HEK293T (cell line): ENCODE data around the gene SYNJ1.

ENCODE experiments used
- BHLHE40 ChIP-seq: fragments of 450-650 bp; IDR thresholded peaks from 2 replicates; pipeline ENCODE4 v1.6.1; 2016; ENCODE audit warnings: mild to moderate bottlenecking, moderate library complexity, borderline replicate concordance
- FOXM1 ChIP-seq: fragments of 450-650 bp; IDR thresholded peaks from 2 replicates; pipeline ENCODE4 v1.6.1; 2017; ENCODE audit warnings: mild to moderate bottlenecking, borderline replicate concordance
- NFRKB ChIP-seq: fragments of 450-650 bp; IDR thresholded peaks from 2 replicates; pipeline ENCODE4 v1.6.1; 2016; ENCODE audit warnings: mild to moderate bottlenecking, moderate library complexity
- SP1 ChIP-seq: fragments of 450-650 bp; IDR thresholded peaks from 2 replicates; pipeline ENCODE4 v1.6.1; 2017
- SUZ12 ChIP-seq: fragments of 450-650 bp; IDR thresholded peaks from 2 replicates; pipeline ENCODE4 v1.6.1; 2016; ENCODE audit warnings: mild to moderate bottlenecking
- ZNF384 ChIP-seq: fragments of 450-650 bp; IDR thresholded peaks from 2 replicates; pipeline ENCODE4 v1.6.1; 2016

DNA sequence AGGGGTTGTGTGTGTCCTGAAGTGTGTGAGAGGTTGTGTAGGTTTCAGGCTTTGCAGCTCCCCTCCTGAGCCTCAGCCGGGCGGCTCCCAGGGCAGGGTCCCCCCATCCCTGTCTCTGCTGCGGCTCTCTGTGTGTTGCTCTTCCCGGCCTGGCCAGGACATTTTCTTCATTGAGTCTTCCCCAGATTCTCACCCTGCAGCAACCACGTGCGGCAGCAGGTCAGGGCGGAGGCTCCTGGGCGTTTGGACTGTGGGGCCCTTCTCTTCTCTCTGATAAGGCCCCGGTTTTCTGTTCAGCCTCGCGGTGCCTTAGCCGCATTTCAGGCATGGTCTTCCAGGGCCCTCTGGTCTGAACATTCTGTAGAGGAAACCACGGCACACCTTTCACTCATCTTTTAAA, 140.7 kb downstream of the SYNJ1 start:
- TF ChIP-seq ZNF384: no peak
- TF ChIP-seq SP1: no peak
- no peak for TF ChIP-seq BHLHE40
- TF ChIP-seq FOXM1: no peak
- no peak for TF ChIP-seq NFRKB
- TF ChIP-seq SUZ12: no peak
